ENCODE data around the gene GLP2R.

Gene GLP2R

GRCh38 chr17:9811537-9811936 is 14.2 kb upstream of the GLP2R start:
- no peak for DNase-seq (ENCODE audit: low read depth in 1 of 2, low spot score in 1 of 2)

GRCh38 chr17:9813166-9813565 is 12.6 kb upstream of the GLP2R start:
- DNase-seq (ENCODE audit: low read depth in 1 of 2, low spot score in 1 of 2), result no peak

GRCh38 chr17:9814337-9814945 is 11.3 kb upstream of the GLP2R start:
- no peak for DNase-seq (ENCODE audit: low read depth in 1 of 2, low spot score in 1 of 2)

GRCh38 chr17:9816472-9816871 is 9.3 kb upstream of the GLP2R start:
- no peak for DNase-seq (ENCODE audit: low read depth in 1 of 2, low spot score in 1 of 2)

- no peak for DNase-seq (ENCODE audit: low read depth in 1 of 2, low spot score in 1 of 2)
Observed at GRCh38 chr17:9817086-9817485, 8.6 kb upstream of the GLP2R start.

GRCh38 chr17:9818760-9819159 is 7.0 kb upstream of the GLP2R start:
- no peak for DNase-seq (ENCODE audit: low read depth in 1 of 2, low spot score in 1 of 2)

- no peak for DNase-seq (ENCODE audit: low read depth in 1 of 2, low spot score in 1 of 2)
Observed at GRCh38 chr17:9820448-9820847, 5.3 kb upstream of the GLP2R start.

- DNase-seq (ENCODE audit: low read depth in 1 of 2, low spot score in 1 of 2), result no peak
Observed at GRCh38 chr17:9821921-9822320, 3.8 kb upstream of the GLP2R start, which contains the start of gene GSG1L2. GSG1L2 (minus strand) TSS chr17:9822079; CDS start chr17:9822071, 8 bp downstream.

- DNase-seq (ENCODE audit: low read depth in 1 of 2, low spot score in 1 of 2), result no peak
Observed at GRCh38 chr17:9824094-9824493, 1.6 kb upstream of the GLP2R start.

GRCh38 chr17:9824797-9825338 is 856 bp upstream of the GLP2R start:
- no peak for DNase-seq (ENCODE audit: low read depth in 1 of 2, low spot score in 1 of 2)

GRCh38 chr17:9828296-9829295 is 2.9 kb downstream of the GLP2R start:
- no peak for DNase-seq (ENCODE audit: low read depth in 1 of 2, low spot score in 1 of 2)

GRCh38 chr17:9829343-9829742 is 3.6 kb downstream of the GLP2R start:
- DNase-seq (ENCODE audit: low read depth in 1 of 2, low spot score in 1 of 2), result no peak

GRCh38 chr17:9830711-9831110 is 5.0 kb downstream of the GLP2R start:
- DNase-seq (ENCODE audit: low read depth in 1 of 2, low spot score in 1 of 2), result no peak

- DNase-seq (ENCODE audit: low read depth in 1 of 2, low spot score in 1 of 2), result no peak
Observed at GRCh38 chr17:9833922-9834321, 8.2 kb downstream of the GLP2R start.

GRCh38 chr17:9837551-9838471 is 12.1 kb downstream of the GLP2R start:
- no peak for DNase-seq (ENCODE audit: low read depth in 1 of 2, low spot score in 1 of 2)

- no peak for DNase-seq (ENCODE audit: low read depth in 1 of 2, low spot score in 1 of 2)
Observed at GRCh38 chr17:9839433-9839832, 13.7 kb downstream of the GLP2R start.

- DNase-seq (ENCODE audit: low read depth in 1 of 2, low spot score in 1 of 2), result no peak
Observed at GRCh38 chr17:9842057-9842758, 16.5 kb downstream of the GLP2R start.

GRCh38 chr17:9843152-9844010 is 17.7 kb downstream of the GLP2R start:
- no peak for DNase-seq (ENCODE audit: low read depth in 1 of 2, low spot score in 1 of 2)

GRCh38 chr17:9844153-9844552 is 18.4 kb downstream of the GLP2R start:
- no peak for DNase-seq (ENCODE audit: low read depth in 1 of 2, low spot score in 1 of 2)

Measured in activated T-helper 1 cell treated with anti-CD3 and anti-CD28 coated beads, Interleukin-2, amount 50 U/mL, for 16 hours (primary cell).